Measurements from ENCODE around the gene PROSER3.

Gene PROSER3

GRCh38 chr19:35734889-35735288 lies 23.1 kb upstream of the PROSER3 start:
- no peak overlapping the region for H3K4me3 ChIP-seq (ENCODE audit: low read length)
- TF ChIP-seq CTCF (conservative IDR thresholded peaks at IDR 0.05; ENCODE audit: low read depth, low read length) = no peak
- no peak for DNase-seq (ENCODE audit: low read depth)

- no peak overlapping the region for H3K4me3 ChIP-seq (ENCODE audit: low read length)
- TF ChIP-seq CTCF (conservative IDR thresholded peaks at IDR 0.05; ENCODE audit: low read depth, low read length) = no peak
- DNase-seq (ENCODE audit: low read depth) = no peak
These were observed 20.8 kb upstream of the PROSER3 start for GRCh38 chr19:35736913-35737886.

GRCh38 chr19:35738021-35738886 lies 19.7 kb upstream of the PROSER3 start:
- H3K4me3 ChIP-seq (ENCODE audit: low read length) = no peak overlapping the region
- no peak for TF ChIP-seq CTCF (conservative IDR thresholded peaks at IDR 0.05; ENCODE audit: low read depth, low read length)
- DNase-seq (ENCODE audit: low read depth) = no peak

GRCh38 chr19:35738887-35739229 lies 19.1 kb upstream of the PROSER3 start:
- H3K4me3 ChIP-seq (ENCODE audit: low read length) = no peak overlapping the region
- no peak for TF ChIP-seq CTCF (conservative IDR thresholded peaks at IDR 0.05; ENCODE audit: low read depth, low read length)
- no peak for DNase-seq (ENCODE audit: low read depth)

- no peak for TF ChIP-seq CTCF (conservative IDR thresholded peaks at IDR 0.05; ENCODE audit: low read depth, low read length)
- H3K4me3 ChIP-seq (ENCODE audit: low read length) = peak overlapping the region; percentile 68
- no peak for DNase-seq (ENCODE audit: low read depth)
These were observed 18.5 kb upstream of the PROSER3 start for GRCh38 chr19:35739275-35740107.

- DNase-seq (ENCODE audit: low read depth) = no peak
- peak overlapping the region; percentile 68 for H3K4me3 ChIP-seq (ENCODE audit: low read length)
- TF ChIP-seq CTCF (conservative IDR thresholded peaks at IDR 0.05; ENCODE audit: low read depth, low read length) = no peak
These were observed 17.9 kb upstream of the PROSER3 start for GRCh38 chr19:35740108-35740422.
